Ascending aorta (tissue), 2 donors: ENCODE results near the gene CPXM2. TPM values are rescaled to one million over a fixed set of nuclear protein-coding genes. Genes with fewer than 3 reads are reported as not detected.

Experiments used
- DNase-seq, 2 donors: peaks; one replicate each; pipeline ENCODE4 v3.0.0-alpha.2; 2019; ENCODE audit warnings: low spot score in 2 of 2
- H3K27ac ChIP-seq, 2 donors: fragments of 200-600 bp; sonication (generic); one replicate each; pipeline ENCODE4 v1.5.1; 2016 to 2017; ENCODE audit warnings: mild to moderate bottlenecking in 1 of 2
- H3K27me3 ChIP-seq: fragments of 200-600 bp; sonication (generic); one replicate; pipeline ENCODE4 v1.5.1; 2017
- H3K36me3 ChIP-seq, 2 donors: fragments of 200-600 bp; sonication (generic); one replicate each; pipeline ENCODE4 v1.5.1; 2016
- H3K4me1 ChIP-seq, 2 donors: fragments of 200-600 bp; sonication (generic); one replicate each; pipeline ENCODE4 v1.5.1; 2016 to 2017; ENCODE audit warnings: mild to moderate bottlenecking in 1 of 2
- H3K4me3 ChIP-seq, 2 donors: fragments of 200-600 bp; sonication (generic); one replicate each; pipeline ENCODE4 v1.5.1; 2016 to 2017; ENCODE audit warnings: mild to moderate bottlenecking in 1 of 2
- H3K9me3 ChIP-seq, 2 donors: fragments of 200-600 bp; sonication (generic); one replicate each; pipeline ENCODE4 v1.5.1; 2016
- intact Hi-C: fragments of 100-400 bp; cut with DNase I; formaldehyde crosslinking; loops from one replicate; pipeline ENCODE4 v1.15.1; 2023
- total RNA-seq: library from RNA; depleted of rRNA; stranded (reverse); fragments of >200 nt; gene quantifications from one replicate; pipeline ENCODE4 v1.1.0, GENCODE V29; 2016
- TF ChIP-seq, protein P1 (sequence below), 3 experiments: fragments of 200-600 bp in 2 of 3; fragments of 450-650 bp in 1 of 3; sonication (generic) in 2 of 3; IDR thresholded peaks; one replicate each; pipeline ENCODE4 v1.5.1; 2016 to 2019; ENCODE audit warnings: antibody characterized with exemption in 3 of 3, mild to moderate bottlenecking in 1 of 3, moderate library complexity in 1 of 3

CPXM2 gene
- total RNA-seq, 1 donor from 2014 or later, result 125 TPM

- TF ChIP-seq, protein P1, sequence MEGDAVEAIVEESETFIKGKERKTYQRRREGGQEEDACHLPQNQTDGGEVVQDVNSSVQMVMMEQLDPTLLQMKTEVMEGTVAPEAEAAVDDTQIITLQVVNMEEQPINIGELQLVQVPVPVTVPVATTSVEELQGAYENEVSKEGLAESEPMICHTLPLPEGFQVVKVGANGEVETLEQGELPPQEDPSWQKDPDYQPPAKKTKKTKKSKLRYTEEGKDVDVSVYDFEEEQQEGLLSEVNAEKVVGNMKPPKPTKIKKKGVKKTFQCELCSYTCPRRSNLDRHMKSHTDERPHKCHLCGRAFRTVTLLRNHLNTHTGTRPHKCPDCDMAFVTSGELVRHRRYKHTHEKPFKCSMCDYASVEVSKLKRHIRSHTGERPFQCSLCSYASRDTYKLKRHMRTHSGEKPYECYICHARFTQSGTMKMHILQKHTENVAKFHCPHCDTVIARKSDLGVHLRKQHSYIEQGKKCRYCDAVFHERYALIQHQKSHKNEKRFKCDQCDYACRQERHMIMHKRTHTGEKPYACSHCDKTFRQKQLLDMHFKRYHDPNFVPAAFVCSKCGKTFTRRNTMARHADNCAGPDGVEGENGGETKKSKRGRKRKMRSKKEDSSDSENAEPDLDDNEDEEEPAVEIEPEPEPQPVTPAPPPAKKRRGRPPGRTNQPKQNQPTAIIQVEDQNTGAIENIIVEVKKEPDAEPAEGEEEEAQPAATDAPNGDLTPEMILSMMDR (IDR thresholded peaks at IDR 0.05), result no peak
- Histone ChIP-seq H3K9me3 (no peaks in the 10 kb centered on the region), H3K27ac (no peak overlapping the region), H3K4me1 (peaks cover 0 to 4% of the 10 kb centered on the region in 2 donors), H3K27me3 (no peaks in the 10 kb centered on the region), H3K4me3 (no peak overlapping the region), H3K36me3 (peaks cover 0 to 3% of the 10 kb centered on the region in 2 donors)
- intact Hi-C loops, result no loop called here
- no peak for DNase-seq
Observed at GRCh38 chr10:123729523-123729922, 162.1 kb downstream of the CPXM2 start.

DNA sequence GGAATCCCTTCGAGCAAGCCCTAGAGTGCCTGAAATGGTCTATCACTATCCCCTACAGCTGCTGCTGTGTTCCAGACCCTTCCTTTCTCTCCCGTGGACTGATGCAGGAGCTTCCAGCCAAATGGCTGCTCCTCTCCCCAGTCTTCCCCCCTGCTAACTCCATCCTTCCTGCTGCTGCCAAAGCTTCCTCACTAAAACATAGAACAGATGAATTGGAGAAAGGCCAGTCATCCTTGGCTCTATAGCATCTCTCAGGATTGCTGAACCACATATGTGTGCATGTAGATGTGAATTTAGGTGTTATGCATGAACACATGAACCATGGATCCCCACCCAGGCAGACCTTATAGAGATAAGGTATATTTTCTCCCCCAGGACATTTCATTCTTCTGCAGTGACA, 164.8 kb downstream of the CPXM2 start:
- H3K4me3 ChIP-seq, result no peak overlapping the region
- TF ChIP-seq, protein P1 (IDR thresholded peaks at IDR 0.05), result no peak
- no peak overlapping the region for H3K27ac ChIP-seq
- peaks cover 0 to 4% of the 10 kb centered on the region in 2 donors for H3K4me1 ChIP-seq
- no peaks in the 10 kb centered on the region for H3K27me3 ChIP-seq
- no peaks in the 10 kb centered on the region for H3K9me3 ChIP-seq
- no peak for DNase-seq
- H3K36me3 ChIP-seq, result no peaks in the 10 kb centered on the region
- intact Hi-C loops, result no loop called here

- H3K4me1 ChIP-seq, result peaks cover 0 to 4% of the 10 kb centered on the region in 2 donors
- H3K36me3 ChIP-seq, result no peaks in the 10 kb centered on the region
- intact Hi-C loops, result no loop called here
- H3K27ac ChIP-seq, result no peak overlapping the region
- TF ChIP-seq, protein P1 (IDR thresholded peaks at IDR 0.05), result no peak
- H3K4me3 ChIP-seq, result no peak overlapping the region
- H3K27me3 ChIP-seq, result no peaks in the 10 kb centered on the region
- DNase-seq, result no peak
- H3K9me3 ChIP-seq, result no peaks in the 10 kb centered on the region
Observed at GRCh38 chr10:123726381-123726780, 165.2 kb downstream of the CPXM2 start.

GRCh38 chr10:123724747-123725146, 166.9 kb downstream of the CPXM2 start:
- intact Hi-C loops, result no loop called here
- H3K4me3 ChIP-seq, result no peak overlapping the region
- DNase-seq, result no peak
- no peak overlapping the region for H3K27ac ChIP-seq
- H3K4me1 ChIP-seq, result peaks cover 0 to 4% of the 10 kb centered on the region in 2 donors
- TF ChIP-seq, protein P1 (IDR thresholded peaks at IDR 0.05), result no peak
- H3K9me3 ChIP-seq, result no peaks in the 10 kb centered on the region
- H3K27me3 ChIP-seq, result no peaks in the 10 kb centered on the region
- H3K36me3 ChIP-seq, result no peaks in the 10 kb centered on the region

GRCh38 chr10:123722351-123722750, 169.3 kb downstream of the CPXM2 start:
- DNase-seq, result no peak
- TF ChIP-seq, protein P1 (IDR thresholded peaks at IDR 0.05), result no peak
- Histone ChIP-seq H3K27me3 (no peaks in the 10 kb centered on the region), H3K27ac (no peak overlapping the region), H3K4me3 (no peak overlapping the region), H3K4me1 (peaks cover 0 to 4% of the 10 kb centered on the region in 2 donors), H3K9me3 (peaks cover 0 to 7% of the 10 kb centered on the region in 2 donors), H3K36me3 (peaks cover 0 to 6% of the 10 kb centered on the region in 2 donors)
- intact Hi-C loops, result no loop called here
